Activated T-cell treated with anti-CD3 and anti-CD28 coated beads, Interleukin-2, amount 50 U/mL, for 48 hours (primary cell): Measurements from ENCODE around the gene ERGIC1.

Experiments
- DNase-seq, 2 experiments: peaks; one replicate each; pipeline ENCODE4 v3.0.0-alpha.2; 2020

ERGIC1 gene

DNA sequence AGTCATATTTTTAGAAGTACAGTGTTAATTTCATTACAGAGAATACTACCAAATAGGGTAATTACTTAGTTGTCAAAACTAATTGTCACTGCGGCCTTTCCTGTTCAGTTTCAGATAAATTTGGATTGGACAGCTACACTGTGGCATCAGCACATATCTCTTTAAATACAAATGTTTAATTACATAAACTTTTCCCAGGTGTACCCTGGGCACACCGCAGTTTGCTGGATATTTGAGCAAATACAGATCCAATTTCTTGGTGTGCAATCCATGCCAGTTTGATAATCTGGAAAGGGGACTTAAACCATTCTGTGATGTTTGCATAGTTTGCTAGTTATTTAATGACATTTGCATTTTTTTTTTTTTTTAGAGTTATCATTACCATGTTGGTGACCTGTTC, 160.4 kb downstream of the ERGIC1 start:
- no peak for DNase-seq

DNA sequence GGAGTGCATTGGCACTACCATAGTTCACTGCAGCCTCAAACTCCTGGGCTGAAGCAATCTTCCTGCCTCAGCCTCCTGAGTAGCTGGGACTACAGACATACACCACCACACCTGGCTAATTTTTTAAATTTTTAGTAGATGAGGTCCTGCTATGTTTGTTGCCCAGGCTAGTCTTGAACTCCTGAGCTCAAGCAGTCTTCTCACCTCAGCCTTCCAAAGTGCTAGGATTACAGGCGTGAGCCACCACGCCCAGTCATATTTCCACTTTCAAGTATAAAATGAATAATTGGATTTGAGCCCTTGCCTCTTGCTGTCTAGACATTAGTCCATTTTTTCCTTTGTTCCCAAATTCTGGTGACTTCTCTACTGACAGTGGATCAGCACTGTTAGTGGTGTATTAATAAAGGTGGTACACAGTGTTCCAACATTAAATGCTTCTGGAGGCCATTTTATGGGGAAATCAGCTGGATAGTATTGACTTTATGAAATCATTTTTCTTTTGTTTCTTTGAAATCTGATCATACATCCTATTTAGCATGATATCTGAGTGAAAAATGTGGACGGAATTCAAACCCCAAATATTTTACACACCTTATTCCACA, 165.4 kb downstream of the ERGIC1 start:
- DNase-seq, result no peak

DNA sequence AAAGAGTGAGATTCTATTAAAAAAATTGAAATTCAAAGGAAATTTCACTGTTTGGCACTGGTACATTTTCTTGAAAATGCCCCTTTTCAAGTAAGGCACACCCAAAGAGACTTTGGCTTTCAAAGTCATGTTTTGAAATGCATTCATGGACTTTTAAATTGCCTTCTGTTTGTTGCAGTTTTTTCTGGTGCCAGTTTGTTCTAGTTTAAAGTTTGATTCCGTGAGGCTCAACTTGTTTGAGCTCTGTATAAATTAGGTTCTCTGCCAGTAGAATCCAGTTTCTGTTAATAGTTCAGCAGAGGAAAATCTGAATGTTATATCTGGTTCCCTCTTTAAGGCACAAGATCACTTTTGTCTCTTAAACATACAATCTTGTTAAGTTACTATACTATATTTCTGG, 165.9 kb downstream of the ERGIC1 start:
- no peak for DNase-seq

DNA sequence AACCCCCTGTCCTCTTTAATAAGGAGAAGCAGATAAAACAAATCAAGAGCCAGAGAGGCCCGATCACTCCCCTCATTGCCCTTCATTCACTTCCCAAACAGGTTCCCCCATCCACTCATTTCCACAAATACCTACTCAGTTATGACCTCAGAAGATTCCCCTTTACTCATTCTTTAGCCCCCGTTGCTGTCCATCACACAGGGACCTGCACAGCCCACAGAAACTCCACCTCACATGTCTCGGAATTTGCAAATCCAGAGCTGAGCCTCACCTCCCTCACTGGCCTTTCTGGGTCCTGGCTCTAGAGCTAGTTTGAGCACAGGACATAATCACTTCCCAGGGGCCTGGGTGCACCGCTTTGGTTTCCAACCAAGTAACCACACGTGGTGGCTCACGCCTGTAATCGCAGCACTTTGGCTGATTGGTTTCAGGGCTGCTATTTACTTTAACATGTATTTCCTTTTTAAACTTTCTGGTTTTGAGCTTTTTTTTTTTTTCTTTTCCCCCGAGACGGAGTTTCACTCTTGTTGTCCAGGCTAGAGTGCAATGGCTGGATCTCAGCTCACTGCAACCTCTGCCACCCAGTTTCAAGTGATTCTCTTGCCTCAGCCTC, 167.3 kb downstream of the ERGIC1 start:
- DNase-seq, result peak; percentile 44
